Left ventricle myocardium superior (tissue), 1 donor: ENCODE data around the gene GYPA. TPM values are rescaled to one million over a fixed set of nuclear protein-coding genes. Genes with fewer than 3 reads are reported as not detected.
"Not testable (repeated sequence)": the region's sequence is repeated elsewhere in the genome, so short reads cannot be mapped to it uniquely, and the experiment has no call there.

Experiments
- ATAC-seq: fragments of 200-7000 bp; cut with Tn5 transposase; one replicate; pipeline ENCODE4 v1.9.1; 2020; ENCODE audit warnings: mild to moderate bottlenecking, moderate library complexity
- DNase-seq: peaks from one replicate; pipeline ENCODE4 v3.0.0-alpha.2; 2020
- intact Hi-C: fragments of 100-400 bp; cut with micrococcal nuclease; formaldehyde crosslinking; loops from one replicate; pipeline ENCODE4 v1.11.0; 2022
- total RNA-seq: library from RNA; stranded (reverse); fragmentation: NEBNext Ultra II Directional; extraction: Animal tissue kit (Norgen Biotek cat#: 25700); gene quantifications from one replicate; pipeline ENCODE4 v1.2.1, GENCODE V29; 2021
- donor health status: DM: no; HTN: yes; CAD: no; lungs with severe emphysema.

The GYPA gene
- total RNA-seq, 1 donor from 2014 or later, result not detected

- ATAC-seq, DNase-seq, intact Hi-C loops: not testable (repeated sequence)
Measured at GRCh38 chr4:144060234-144060859, 80.2 kb downstream of the GYPA start.

Other genes with a start within 250 kb of the GYPA start
- 0.35 TPM for gene GYPE, start 235.2 kb downstream of the GYPA start, total RNA-seq
- not detected for gene GYPB, start 121.3 kb downstream of the GYPA start, total RNA-seq